ENCODE results near the gene TADA2B.
A peak's percentile ranks its signal among the peaks of the same experiment; 100 is the strongest.
"Not testable (repeated sequence)": the region's sequence is repeated elsewhere in the genome, so short reads cannot be mapped to it uniquely, and the experiment has no call there.

Gene TADA2B

DNA sequence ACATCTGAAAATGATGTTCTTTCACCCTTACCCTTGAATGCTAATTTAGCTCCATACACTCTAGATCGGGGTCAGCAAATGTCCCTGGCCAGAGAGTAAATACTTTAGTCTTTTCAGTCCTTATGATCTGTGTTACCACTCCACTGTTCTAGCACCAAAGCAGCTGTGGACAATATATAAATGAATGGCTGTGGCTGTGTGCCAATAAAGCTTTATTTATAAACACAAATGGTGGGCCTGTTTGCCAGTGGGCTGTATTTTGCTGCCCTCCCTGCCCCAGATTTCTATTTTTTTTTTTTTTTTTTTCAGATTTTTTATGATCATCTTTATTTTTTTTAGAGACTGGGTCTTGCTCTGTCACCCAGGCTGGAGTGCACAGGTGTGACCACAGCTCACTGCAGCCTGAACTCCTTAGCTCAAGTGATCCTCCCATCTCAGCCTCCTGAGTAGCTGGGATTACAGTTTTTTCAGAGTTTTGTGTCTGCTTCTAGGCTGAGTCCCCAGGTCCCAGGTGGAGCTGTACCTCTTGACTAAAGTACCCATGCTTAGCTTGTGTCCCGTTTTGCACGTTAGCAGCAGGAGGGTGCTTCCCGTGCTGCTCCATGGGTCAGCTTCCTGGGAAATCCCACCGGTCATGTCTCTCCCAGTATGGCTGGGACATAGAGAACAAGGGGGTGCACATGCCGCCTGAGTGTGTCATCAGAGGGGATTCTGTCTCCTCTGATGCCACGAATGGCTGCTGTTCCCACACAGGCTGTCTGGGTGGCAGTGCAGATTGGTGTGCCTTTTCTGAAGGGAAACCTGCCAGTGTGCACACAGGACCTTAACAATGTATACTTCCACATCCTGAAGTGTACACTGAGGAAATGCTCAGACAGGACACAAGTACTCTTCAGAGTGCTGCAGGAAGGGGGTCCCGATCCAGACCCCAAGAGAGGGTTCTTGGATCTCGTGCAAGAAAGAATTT lies 40.7 kb downstream of the TADA2B start:
- DNase-seq, result no peak

- DNase-seq, result not testable (repeated sequence)
Measured at GRCh38 chr4:7084564-7084961, 41.4 kb downstream of the TADA2B start.

DNA sequence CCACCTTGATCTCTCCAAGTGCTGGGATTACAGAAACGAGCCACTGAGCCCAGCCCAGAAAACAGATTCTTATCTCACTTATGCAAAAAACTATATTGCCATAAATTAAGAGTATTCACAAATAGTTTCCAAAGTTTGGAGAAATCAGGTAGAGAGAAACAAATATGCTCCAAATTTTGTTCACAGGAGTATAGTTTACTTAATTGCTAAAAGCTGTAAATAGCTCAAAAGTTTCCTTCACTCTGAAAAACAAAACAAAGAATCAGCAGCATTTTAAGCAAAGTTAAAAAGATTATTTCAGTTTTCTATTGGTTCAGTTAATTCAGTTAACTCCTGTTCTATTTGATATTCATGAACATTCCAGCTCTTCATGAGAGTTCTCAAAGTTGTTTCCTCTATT lies 43.2 kb downstream of the TADA2B start:
- DNase-seq, result no peak

DNA sequence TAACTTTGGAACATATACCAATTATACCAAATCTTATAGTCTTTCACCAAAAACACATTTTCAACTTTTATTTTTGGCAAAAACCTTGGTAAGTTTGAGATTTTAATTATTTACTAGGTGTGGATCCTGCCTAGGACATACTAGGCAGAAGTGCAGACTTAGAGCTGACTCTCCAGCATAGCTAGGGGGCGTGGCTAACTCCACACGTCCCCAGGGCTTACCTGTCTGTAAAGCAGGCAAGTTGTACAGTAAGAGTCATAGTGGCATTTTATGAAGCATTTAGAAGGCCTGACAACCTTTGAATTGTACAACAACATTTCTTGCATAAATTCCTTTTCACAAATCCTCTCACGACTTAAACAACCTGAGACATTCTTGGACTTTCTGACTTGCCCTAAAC lies 43.9 kb downstream of the TADA2B start:
- no peak for DNase-seq

- no peak for DNase-seq
Measured at GRCh38 chr4:7089213-7089986, 46.2 kb downstream of the TADA2B start.

DNA sequence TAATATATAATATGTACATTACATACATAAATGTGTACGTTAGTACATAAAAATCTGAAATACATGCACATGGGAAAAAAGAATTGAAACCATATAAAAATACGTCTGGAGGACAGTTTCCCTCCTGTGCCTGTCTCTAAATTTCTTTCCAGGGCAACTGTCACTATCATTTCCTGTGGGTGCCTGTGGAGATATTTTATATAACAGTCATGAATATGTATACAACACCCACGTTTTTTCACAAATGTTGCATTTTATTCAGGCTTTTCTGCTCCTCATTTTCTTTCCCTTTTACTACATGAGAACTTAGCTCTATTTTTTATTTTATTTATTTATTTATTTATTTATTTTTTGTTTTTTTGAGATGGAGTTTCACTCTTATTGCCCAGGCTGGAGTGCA lies 48.9 kb downstream of the TADA2B start:
- no peak for DNase-seq

- DNase-seq, result no peak
Measured at GRCh38 chr4:7094916-7095315, 51.7 kb downstream of the TADA2B start.

DNA sequence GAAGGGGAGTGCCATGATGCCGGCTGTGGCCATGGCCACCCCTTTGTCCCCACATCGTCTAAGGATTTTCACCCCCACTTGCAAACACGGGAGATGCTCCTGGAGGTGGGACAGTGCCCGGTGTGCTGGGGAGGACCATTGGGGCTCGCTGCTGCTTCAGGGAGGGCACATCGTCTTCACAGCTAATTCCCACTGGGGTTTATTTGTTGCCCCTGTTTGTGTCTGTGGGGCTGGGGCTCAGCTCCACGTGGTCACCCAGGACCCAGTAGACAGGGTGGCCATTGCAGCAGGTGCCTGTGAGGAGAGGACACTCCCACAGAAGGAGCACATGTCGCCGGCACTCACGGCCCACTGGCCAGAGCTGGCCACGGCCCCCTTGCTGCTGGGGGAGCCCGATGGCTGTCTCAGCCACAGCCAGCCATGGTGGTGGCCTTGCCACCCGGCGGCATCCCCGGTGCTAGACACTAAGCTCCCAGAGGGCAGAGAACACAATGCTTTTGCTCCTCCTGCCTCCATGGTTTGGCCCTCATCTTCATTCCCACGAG lies 52.5 kb downstream of the TADA2B start:
- DNase-seq, result no peak

- no peak for DNase-seq
Measured at GRCh38 chr4:7096236-7096635, 53.1 kb downstream of the TADA2B start.

- DNase-seq, result peak; percentile 51
Measured at GRCh38 chr4:7101692-7102515, 58.7 kb downstream of the TADA2B start.

DNA sequence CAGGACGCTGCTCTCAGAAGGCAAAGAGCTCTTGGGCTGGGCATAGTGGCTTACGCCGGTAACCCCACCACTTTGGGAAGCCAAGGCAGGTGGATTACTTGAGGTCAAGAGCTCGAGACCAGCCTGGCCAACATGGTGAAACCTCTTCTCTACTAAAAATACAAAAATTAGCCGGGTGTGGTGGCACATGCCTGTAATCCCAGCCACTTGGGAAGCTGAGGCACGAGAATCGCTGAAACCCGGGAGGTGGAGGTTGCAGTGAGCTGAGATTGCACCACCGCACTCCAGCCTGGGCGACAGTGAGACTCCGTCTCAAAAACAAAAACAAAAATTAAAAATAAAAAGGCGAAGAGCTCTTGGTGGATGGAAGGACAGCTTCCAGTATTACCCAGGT lies 59.3 kb downstream of the TADA2B start:
- DNase-seq, result not testable (repeated sequence)

- peak; percentile 81 to 83 for DNase-seq
Measured at GRCh38 chr4:7103031-7103606, 59.9 kb downstream of the TADA2B start.

GRCh38 chr4:7103607-7104365 lies 60.6 kb downstream of the TADA2B start:
- peak in 1 of 2 donors; percentile 11 for DNase-seq

DNA sequence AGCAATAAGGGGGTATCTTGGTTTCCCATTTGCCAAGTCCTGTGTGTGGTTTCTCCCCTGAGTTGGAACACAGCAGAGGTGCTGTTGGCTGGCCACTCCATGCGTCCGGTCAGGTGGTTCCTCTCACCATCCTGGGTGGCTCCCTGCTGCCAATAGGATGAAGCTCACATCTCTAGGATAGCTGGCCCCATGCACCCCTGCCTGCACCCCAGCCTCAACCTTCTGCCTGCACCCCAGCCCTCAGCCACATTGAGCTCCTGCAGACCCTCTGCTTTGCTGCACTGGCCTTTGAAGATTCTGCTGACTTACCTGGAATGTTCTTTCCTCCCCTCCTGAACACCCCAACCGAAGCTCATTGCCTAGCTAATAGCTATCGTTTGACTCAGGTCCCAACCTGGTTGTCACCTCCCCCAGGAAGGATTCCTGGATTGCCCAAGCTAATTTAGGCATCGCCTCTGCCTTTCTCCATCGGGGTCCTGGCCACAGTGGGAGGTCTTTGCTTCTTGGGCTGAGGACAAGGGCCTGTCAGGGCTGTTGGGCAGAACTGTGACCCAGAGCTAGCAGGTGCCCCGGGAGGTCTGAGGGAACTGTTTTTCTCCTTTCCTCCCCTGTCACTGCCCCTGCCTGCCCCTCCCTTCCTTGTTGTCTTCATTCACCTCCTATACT lies 61.3 kb downstream of the TADA2B start:
- no peak for DNase-seq

DNA sequence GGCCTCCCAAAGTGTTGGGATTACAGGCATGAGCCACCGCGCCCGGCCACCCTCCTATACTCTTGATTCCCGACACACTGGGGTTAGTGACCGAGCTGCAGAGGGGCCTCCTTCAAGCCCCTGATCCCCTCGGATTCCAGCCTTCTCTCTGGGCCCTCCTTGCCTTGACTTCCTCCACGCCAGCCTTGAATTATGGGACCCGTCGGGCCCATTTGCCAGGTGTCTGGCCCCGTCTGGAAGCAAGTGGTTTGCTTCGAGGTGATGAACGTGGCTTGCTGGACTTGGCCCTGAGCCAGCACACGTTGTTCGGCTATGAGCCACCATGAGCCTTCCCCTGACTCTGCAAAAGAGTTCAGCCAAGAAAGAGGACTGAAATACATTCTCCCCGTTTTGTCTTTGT lies 62.1 kb downstream of the TADA2B start:
- no peak for DNase-seq

DNA sequence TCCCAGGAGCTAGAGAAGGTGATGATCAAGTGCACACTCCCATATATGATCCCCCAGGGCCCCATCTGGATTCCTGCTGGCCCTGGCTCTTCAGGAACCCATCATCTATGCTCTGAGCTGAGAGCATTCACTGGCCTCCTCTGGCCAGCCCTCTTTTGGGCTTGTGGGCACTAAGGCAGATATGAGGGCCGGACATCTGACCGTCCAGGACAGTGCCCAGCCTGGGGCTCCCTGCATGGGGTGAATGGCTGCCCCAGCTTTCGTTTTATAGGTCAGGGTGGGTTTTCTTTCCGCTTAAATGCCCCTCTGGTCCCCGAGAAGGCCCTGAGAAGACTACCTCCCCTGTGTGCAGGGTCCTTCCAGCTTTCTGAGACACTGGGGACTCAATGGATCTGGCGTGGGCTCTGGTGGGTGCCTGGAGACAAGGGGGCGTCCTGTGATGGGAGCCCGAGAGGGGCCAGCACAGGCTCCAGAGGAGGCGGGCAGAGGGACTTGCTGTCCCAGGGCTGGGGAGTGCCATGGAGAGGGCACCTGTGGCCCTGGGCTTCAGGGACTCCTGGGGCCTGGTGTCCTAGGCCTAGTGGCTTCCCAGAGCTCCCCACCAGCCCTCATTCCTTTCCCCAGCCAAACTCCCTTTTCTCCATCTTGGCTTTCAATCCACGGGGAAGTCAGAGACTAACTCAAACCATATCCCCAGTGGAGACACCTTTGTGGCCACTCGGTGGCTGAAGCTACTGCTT lies 64.2 kb downstream of the TADA2B start:
- DNase-seq, result no peak
